Effector memory CD4-positive, alpha-beta T cell (primary cell): Measurements from ENCODE around the gene PCGF3.

Source experiments
- DNase-seq, 3 donors: peaks; one replicate each; pipeline ENCODE4 v3.0.0-alpha.2; 2020
- H3K27ac ChIP-seq: 2 replicates; pipeline ENCODE4 v1.7.0; 2013; ENCODE audit warnings: mild to moderate bottlenecking, low read length, moderate library complexity; ENCODE audit not compliant: insufficient read depth, poor library complexity, severe bottlenecking
- H3K27me3 ChIP-seq: replicated peaks from 2 replicates; pipeline ENCODE4 v1.7.0; 2013; ENCODE audit warnings: mild to moderate bottlenecking, low read length; ENCODE audit not compliant: insufficient read depth, control insufficient read depth, poor library complexity, severe bottlenecking
- H3K36me3 ChIP-seq: 2 replicates; pipeline ENCODE4 v1.7.0; 2013; ENCODE audit warnings: mild to moderate bottlenecking, low read length, moderate library complexity; ENCODE audit not compliant: control insufficient read depth, insufficient read depth
- H3K4me1 ChIP-seq: 2 replicates; pipeline ENCODE4 v1.7.0; 2013; ENCODE audit warnings: low read length, mild to moderate bottlenecking; ENCODE audit not compliant: control insufficient read depth, insufficient read depth, poor library complexity, severe bottlenecking
- H3K4me3 ChIP-seq: 2 replicates; pipeline ENCODE4 v1.7.0; 2013; ENCODE audit warnings: low read length, low read depth, mild to moderate bottlenecking; ENCODE audit not compliant: insufficient read depth, poor library complexity, severe bottlenecking
- H3K9me3 ChIP-seq: 2 replicates; pipeline ENCODE4 v1.7.0; 2013; ENCODE audit warnings: mild to moderate bottlenecking, low read length, moderate library complexity; ENCODE audit not compliant: control insufficient read depth

PCGF3 gene

DNA sequence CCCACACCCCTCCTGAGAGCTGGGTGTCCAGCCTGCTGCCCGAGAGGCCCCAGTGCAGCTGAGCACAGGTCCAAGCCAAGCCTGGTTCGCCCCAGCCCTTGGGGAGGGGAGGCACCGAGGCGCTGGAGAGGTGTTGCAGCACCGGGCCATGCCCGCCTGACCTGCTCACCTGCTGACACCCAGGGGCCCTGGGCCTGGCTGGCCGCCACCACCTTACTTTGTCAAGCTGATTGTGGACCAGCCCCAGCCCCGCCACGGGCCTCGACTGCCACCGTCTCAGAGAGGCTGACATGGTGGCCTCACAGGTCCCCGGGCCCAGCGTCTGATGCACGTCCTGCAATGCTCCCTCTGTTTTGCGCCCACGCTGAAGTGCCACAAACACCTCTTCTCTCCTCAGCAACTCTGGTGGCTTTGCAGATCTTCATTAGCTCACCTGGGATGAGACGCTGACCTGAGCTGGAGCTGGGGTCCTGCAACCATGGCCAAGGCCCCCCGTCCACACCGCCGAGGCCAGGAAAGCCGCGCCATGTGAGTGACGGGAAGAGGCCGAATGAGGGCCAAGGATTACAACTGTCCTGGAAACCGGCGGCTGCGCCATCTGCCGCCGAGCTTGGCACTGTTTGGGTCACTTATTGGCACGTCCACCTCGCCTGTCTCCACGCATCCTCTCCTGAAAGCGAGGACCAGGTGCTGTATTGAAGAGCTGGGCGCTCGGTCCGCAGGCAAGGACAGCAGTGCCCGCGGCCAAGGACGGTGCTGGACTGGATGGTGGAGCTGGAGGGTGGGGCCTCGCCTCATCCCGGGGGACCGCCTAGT is 112.7 kb downstream of the PCGF3 start:
- H3K27ac ChIP-seq: no peak overlapping the region
- H3K27me3 ChIP-seq: no peaks in the 10 kb centered on the region
- no peak overlapping the region for H3K4me3 ChIP-seq
- no peaks in the 10 kb centered on the region for H3K9me3 ChIP-seq
- no peaks in the 10 kb centered on the region for H3K36me3 ChIP-seq
- DNase-seq: no peak
- H3K4me1 ChIP-seq: no peaks in the 10 kb centered on the region

DNA sequence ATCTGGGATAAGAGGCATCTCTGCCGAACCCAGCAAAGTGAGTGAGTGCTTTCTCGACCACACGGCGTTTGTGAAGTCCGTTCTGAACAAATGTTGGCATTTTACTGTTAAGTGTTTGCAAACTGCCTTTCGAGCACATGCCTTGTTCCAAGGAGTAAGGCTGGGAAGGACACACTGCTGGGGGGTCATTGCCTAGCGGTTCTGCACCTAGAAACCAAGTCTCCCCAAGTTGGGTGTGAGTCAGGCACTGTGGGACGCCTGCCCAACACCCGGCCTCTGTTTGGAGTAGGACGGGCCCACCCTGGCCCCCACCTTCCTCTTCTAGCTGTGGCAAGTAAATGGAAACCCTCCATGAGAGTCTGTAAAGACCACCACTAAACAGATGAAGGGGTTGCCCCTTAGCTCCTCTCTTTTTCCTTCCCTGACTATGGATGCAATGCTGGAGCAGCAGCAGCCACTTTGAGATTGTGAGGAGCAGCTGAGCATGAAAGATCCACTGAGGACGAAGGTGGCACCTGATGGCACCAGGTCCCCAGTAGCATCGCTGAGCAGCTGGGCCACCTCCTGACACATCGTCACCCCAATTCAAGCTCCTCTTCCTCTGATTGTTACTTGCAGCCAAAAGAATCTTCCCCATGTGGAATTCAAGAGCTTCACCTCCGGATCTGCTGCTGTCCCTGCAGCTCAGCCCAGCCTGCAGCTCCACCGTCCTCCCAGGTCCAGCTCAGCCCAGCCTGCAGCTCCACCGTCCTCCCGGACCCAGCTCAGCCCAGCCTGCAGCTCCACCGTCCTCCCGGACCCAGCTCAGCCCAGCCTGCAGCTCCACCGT is 114.0 kb downstream of the PCGF3 start:
- Histone ChIP-seq H3K36me3 (no peaks in the 10 kb centered on the region), H3K27ac (no peak overlapping the region), H3K27me3 (peaks cover 9% of the 10 kb centered on the region), H3K4me3 (no peak overlapping the region), H3K9me3 (no peaks in the 10 kb centered on the region), H3K4me1 (no peaks in the 10 kb centered on the region)
- no peak for DNase-seq
